SK-N-SH treated with all-trans-retinoic acid at 6 μM for 48 hours (cell line): ENCODE data around the gene THAP10.

ENCODE experiments used
- ARNTL ChIP-seq: fragments of 450-650 bp; formaldehyde crosslinking; IDR thresholded peaks from 2 replicates; pipeline ENCODE4 v1.5.0; 2020; ENCODE audit warnings: low read depth, mild to moderate bottlenecking, moderate library complexity, borderline replicate concordance
- ISL1 ChIP-seq: fragments of 250-450 bp; sonication (Bioruptor Pico); IDR thresholded peaks from 2 replicates; pipeline ENCODE4 v2.1.2; 2022; ENCODE audit warnings: mild to moderate bottlenecking, moderate library complexity
- RARB ChIP-seq: fragments of 250-450 bp; sonication (Bioruptor Pico); IDR thresholded peaks from 2 replicates; pipeline ENCODE4 v1.8.0; 2021; ENCODE audit warnings: mild to moderate bottlenecking, moderate library complexity
- ZFP3 ChIP-seq: fragments of 250-450 bp; sonication (Bioruptor Pico); IDR thresholded peaks from 2 replicates; pipeline ENCODE4 v1.5.0; 2020; ENCODE audit warnings: mild to moderate bottlenecking, moderate library complexity
- ZNF565 ChIP-seq: fragments of 450-650 bp; formaldehyde crosslinking; conservative IDR thresholded peaks from 2 replicates; pipeline ENCODE4 v1.5.0; 2020; ENCODE audit warnings: low read depth, mild to moderate bottlenecking, moderate library complexity
- TF ChIP-seq, protein P1 (sequence below): fragments of 250-450 bp; sonication (Bioruptor Pico); IDR thresholded peaks from 2 replicates; pipeline ENCODE4 v1.8.0; 2020; ENCODE audit warnings: mild to moderate bottlenecking, moderate library complexity, borderline replicate concordance
- TF ChIP-seq, protein P2 (sequence below): fragments of 250-450 bp; sonication (Bioruptor Pico); IDR thresholded peaks from 2 replicates; pipeline ENCODE4 v1.5.1; 2020; ENCODE audit warnings: low read depth, mild to moderate bottlenecking, moderate library complexity

DNA sequence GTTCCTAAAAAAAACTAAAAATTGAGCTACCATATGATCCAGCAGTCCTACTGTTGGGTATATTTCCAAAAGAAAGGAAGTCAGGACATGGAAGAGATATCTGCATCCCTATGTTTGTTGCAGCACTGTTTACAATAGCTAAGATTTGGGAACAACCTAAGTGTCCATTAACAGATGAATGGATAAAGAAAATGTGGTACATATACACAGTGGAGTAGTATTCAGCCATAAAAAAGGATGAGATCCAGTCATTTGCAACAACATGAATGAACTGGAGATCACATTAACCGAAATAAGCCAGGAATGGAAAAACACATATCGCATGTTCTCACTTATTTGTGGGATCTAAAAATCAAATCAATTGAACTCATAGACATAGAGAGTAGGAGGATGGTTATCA, 29.9 kb upstream of the THAP10 start:
- TF ChIP-seq RARB (CRISPR knock-in tag) (no peak), ISL1 (CRISPR knock-in tag) (no peak), ZFP3 (CRISPR knock-in tag) (no peak), ZNF565 (CRISPR knock-in tag) (no peak), ARNTL (CRISPR knock-in tag) (no peak)
- TF ChIP-seq, protein P1, sequence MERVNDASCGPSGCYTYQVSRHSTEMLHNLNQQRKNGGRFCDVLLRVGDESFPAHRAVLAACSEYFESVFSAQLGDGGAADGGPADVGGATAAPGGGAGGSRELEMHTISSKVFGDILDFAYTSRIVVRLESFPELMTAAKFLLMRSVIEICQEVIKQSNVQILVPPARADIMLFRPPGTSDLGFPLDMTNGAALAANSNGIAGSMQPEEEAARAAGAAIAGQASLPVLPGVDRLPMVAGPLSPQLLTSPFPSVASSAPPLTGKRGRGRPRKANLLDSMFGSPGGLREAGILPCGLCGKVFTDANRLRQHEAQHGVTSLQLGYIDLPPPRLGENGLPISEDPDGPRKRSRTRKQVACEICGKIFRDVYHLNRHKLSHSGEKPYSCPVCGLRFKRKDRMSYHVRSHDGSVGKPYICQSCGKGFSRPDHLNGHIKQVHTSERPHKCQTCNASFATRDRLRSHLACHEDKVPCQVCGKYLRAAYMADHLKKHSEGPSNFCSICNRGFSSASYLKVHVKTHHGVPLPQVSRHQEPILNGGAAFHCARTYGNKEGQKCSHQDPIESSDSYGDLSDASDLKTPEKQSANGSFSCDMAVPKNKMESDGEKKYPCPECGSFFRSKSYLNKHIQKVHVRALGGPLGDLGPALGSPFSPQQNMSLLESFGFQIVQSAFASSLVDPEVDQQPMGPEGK (CRISPR knock-in tag) = no peak
- TF ChIP-seq, protein P2, sequence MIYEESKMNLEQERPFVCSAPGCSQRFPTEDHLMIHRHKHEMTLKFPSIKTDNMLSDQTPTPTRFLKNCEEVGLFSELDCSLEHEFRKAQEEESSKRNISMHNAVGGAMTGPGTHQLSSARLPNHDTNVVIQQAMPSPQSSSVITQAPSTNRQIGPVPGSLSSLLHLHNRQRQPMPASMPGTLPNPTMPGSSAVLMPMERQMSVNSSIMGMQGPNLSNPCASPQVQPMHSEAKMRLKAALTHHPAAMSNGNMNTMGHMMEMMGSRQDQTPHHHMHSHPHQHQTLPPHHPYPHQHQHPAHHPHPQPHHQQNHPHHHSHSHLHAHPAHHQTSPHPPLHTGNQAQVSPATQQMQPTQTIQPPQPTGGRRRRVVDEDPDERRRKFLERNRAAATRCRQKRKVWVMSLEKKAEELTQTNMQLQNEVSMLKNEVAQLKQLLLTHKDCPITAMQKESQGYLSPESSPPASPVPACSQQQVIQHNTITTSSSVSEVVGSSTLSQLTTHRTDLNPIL (CRISPR knock-in tag) = no peak
